Anterior cingulate cortex (tissue), 58 donors: ENCODE data around the gene MRPL47.
A peak's percentile ranks its signal among the peaks of the same experiment; 100 is the strongest.

Source experiments
- DNase-seq, 58 donors: peaks; one replicate each; lab custom pipeline; 2025; lab: John Stamatoyannopoulos, UW

MRPL47 gene

DNA sequence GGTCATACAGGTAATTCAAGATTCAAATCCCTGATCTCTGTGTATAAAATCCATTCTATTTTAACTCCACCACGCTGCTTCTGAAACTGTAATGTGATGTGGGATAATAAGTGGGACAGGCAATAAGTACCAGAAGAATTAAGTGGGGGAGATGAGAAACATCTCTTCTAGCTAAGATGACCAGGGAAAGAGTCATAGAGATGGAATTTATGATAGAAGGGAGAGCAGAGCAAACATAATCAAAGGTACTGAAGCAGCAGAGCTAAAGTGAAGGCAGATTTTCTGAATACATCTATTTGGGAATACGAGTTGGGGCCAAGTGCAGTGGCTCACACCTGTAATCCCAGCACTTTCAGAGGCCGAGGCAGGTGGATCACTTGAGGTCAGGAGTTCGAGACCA lies 4.9 kb downstream of the MRPL47 start:
- DNase-seq: no peak

DNA sequence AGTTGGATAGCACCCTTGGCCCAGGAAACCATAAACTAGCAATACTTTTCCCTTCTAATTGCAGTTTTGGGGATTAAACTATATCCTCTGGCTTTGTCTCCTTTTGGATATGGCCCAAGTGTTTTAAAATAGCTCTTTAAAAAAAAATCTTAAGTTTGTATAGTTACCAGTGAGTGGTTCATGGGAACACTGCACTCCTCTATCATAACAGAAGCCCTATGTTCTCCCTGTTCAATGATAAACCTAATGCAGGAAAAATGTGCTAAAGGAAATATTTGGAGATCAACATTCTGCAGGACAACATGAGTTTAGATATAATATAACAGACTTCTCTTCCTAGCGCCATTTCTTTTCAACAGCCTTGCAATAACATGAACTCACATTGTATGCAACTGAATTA lies 13.1 kb downstream of the MRPL47 start:
- DNase-seq: no peak

DNA sequence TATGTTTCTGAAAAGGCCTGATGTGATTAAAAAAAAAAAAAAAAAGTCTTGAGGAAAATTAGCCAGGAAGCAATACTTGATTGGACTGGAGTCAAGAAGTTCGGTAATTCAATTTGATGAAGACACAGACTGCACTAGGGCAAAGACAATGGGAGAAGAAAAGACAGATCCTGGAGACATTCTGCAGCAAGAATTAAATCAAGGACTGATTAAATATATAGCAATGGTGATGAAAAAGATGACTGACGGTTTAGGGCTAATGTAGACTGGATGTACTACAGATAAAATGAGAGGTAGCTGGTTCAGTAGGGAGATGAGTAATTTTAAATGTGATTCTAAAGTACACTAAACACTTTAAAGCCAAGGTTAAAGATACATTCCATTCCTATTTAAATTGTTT lies 13.8 kb downstream of the MRPL47 start:
- DNase-seq: no peak

DNA sequence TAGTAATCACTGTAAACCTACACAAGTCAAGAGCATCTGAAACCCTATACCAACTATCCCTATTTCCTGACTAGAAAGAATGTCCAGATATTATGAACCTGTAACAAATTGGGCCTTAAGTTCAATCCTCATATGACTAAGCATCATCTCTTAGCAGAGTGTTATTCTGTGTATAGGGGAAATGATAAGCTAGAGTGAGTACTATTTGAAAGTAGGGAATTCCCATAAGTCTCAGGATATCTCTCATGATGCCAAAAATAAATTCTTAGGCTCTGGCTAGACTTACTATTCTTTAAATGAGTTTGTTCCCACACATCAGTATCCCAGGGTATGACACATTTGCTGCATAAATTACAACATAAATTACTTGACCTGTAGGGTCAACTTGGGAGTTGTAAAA lies 15.3 kb downstream of the MRPL47 start:
- DNase-seq: no peak

DNA sequence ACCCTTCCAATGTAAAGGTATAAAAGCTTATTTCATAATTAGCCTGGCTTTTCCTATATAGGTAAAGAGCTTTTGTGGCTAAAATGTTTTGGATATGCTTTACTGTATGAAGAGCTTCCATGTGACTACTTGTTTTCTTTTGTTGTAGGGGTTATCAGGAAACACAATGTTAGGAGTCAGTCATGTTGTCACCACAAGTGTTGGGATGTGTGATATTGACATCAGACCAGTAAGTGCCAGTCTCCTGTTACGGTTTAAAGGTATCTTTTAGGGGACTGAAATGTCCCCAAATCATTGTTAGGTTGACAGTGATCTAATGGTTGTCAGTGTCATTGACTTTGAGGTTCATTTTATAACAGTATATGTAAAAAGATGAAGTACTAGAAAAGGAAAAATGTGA lies 23.4 kb downstream of the MRPL47 start:
- DNase-seq: no peak

DNA sequence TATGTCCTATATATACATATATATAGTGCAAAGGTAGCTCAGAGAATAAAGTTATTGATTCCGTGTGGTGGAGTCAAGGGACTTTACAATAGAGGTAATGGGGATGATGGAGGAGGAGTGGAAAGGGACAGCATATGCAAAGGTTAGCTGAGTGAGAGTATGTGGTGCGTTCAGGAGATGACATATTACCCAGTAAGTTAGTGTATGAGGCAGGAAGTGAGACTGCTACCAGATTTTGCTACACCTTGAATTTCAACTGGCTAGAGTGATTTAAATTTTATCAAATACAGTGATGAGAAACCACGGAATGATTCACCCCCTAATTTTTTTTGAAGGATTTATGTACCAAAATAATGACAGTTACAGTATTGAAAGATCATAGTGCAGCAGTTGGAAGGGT lies 38.9 kb downstream of the MRPL47 start:
- no peak for DNase-seq

DNA sequence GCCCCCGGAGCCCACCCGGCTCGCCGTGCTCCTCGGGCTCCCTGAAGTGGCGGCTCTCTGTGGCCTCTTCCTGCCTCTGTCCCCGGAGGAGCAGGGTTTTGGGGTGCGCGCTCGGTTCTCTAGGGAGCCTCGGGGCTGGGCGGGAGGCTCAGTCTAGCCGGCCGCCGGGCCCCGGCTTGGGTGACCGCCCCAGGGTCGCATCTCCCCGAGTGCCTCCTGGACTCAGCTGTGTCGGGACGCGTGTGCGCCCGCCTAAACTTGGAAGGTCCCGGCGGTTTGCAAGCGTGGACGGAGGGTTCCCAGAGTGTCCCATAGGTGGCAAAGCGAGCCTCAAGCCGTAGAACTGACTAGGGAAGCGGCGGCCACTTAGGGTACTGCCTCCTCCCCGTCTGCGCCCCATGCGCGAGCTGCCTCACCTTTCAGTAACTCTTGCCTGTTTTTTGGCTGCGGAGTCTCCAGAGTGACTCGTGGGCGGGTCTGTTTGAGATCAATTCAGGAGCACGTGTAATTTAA lies 41.1 kb downstream of the MRPL47 start:
- DNase-seq: peak in 36 of 58 donors; percentile 8 to 73 (median 36)

DNA sequence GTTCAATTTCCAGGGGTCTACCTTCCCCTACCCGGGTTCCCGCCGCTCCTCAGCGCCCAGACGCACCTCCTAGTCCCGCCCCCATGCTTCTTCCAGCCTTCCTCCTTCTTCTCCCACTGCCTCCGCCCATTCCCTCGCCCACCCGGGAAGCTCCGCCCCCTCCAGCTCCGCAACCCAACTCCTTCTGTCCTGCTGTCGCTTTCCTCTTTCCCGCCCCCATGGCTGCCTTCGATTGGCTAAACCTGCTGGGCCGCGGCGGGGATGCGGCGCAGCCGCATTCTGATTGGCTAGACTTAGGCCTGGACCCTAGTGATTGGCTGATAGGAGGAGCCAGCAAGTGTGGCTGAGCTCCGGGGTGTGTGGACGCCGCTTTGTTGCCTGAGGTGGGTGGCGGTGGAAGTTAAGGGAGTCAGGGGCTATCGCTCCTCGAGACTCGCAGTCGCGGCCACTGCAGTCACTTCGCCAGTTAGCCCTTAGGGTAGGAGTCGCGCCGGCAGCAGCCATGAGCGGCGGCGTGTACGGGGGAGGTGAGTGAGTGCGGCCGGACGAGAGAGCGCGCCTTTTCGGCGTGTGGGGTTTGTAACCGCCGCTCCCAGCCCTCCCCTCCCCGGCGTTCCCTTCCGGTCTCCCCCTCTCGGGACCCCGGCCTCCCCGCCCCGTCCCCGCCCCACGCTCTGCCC lies 41.7 kb downstream of the MRPL47 start, which contains the start of gene ACTL6A:
Gene ACTL6A, plus strand, starts transcription at position 336 of the 680 bp plus-strand sequence. Its CDS starts 167 bp downstream, at position 503.
- DNase-seq: peak; percentile 95 to 100 (median 99)

DNA sequence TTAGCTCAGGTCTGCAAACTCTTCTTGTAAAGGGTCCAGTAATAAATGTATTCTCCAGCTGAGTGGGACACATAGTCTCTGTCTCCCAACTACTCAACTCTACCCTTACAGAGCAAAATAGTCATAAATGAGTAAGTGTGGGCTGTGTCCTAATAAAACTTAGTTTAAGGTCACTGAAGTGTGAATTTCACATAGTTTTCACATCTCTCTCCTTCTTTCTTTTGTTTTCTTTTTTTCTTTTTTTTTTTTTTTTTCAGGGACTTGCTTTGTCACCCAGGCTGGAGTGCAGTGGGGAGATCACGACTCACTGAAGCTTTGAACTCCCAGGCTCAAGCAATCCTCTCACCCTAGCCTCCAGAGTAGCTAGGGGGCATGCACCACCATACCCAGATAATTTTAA lies 43.6 kb downstream of the MRPL47 start:
- no peak for DNase-seq

DNA sequence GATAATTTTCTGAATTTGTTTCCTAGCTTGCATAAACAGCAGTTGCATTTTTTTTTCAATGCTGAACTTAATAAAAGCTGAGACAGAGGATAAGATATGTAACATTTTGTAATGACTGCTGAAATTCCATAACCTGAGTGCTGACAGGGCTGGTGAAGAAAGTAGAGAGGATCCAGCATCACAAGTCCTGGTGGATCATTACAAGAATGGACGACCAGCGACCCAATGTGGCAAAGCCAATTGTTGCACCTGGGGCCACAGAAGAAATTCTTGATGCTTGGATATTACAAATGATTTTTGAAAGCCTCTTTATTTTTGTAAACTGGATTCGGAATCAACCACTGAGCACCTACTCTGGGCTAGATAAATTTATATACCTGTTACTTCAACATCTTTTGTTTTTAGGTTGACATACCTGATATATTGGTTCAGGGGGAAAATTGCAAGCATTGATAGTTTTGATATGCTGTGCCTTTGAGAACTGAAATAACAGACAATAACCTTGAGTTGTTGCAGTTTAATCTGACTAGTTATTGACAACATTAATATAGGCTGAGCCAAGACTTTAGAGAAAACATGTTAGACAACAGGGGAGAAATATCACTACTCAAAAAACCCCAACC lies 45.6 kb downstream of the MRPL47 start:
- peak in 50 of 58 donors; percentile 4 to 81 (median 39) for DNase-seq

DNA sequence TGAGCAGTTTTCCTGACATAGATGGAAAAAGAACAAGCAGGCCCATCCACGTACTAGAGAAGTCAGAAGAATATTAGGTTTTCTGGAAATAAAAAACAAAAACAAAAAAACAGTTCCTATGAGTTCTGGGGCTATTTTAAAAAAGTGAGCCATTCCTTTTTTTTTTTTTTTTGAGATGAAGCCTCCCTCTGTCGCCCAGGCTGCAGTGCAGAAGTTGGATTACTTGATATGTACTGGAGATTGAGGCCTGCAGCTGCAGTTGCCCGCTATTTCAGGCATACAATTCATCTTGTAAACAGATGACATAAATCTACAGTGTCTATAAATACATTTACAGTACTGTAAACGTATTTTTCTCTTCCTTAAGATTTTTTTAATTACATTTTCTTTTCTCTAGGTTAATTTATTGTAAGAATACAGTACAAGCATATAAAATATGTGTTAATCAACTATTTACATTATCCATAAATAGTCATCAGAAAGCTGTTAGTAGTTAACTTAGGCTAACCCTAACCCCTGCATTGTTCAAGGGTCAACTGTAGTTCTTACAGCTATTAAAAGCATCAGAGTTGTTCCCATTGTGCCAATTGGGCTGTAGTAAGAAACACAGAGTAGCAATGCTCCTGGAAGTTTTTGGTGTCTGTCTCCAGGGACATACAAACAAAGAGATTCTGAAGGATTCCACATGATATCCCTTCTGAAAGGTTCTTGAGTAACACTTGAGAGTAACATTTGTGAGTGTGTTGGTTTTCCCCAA lies 52.9 kb downstream of the MRPL47 start:
- peak in 2 of 58 donors; percentile 0 to 3 for DNase-seq

DNA sequence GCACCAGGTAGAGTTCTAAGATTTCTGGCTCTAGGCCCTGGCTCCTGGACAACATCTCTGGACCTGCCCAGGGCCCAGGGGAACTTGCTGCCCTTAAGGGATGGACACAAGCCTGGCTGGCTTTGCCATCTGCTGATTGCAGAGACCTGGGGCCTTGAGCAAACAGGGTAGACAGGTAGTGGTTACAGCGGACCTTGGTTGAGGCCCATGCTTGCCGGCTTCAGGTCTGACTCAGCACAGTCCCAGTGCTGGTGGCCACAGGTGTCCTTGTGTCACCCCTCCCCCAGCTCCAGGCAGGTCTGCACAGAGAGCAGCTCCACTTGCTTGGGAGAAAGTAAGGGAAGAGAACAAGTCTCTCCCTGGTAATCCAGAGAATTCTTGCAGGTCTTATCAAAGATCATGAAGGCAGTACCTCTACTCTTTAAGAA lies 57.6 kb downstream of the MRPL47 start:
- no peak for DNase-seq

DNA sequence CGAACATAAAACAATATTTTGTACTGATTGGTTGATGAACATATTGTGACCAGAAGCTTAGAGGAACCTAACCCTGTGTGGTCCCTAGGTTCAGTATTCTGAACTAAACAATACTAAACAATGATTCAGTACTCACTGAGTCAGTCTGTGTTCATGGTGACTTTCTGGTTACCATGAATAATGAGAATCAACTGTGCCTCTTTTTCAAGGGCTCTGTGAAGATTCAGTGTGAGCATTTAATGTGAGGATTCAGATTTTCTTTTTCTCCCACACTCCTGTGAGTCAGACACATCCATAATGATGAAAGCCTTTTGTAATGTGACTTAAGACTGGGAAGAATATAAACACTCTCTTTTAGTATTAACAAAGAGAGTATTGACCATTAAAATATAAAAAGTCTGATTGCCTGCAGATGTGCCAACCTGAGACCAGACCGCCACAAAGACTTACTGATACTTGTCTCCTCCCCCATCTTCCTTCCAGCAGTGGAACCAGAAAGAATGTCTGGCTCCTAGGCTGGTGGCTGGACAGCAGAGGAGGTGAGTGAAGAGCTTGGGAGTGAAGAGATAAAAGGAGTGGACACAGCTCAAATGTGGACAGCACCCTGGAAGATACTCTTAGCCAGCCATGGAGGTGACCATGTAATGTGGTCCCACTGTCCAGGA lies 59.3 kb downstream of the MRPL47 start:
- no peak for DNase-seq

DNA sequence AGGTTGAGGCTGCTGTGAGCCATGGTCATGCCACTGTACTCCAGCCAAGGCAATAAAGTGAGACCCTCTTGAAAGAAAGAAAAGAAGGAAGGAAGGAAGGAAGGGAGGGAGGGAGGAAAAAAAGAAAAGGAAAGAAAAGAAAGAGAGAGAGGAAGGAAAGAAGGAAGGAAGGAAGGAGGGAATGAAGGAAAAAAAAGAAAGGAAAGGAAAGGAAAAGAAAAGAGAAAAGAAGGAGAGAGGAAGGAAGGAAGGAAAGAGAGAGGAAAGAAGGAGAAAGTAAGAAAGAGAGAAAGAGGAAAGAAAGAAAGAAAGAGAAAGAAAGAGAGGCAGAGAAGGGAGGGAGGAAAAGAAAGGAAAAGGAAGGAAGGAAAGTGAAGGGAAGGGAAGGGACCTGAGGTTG lies 62.1 kb downstream of the MRPL47 start:
- no peak for DNase-seq

DNA sequence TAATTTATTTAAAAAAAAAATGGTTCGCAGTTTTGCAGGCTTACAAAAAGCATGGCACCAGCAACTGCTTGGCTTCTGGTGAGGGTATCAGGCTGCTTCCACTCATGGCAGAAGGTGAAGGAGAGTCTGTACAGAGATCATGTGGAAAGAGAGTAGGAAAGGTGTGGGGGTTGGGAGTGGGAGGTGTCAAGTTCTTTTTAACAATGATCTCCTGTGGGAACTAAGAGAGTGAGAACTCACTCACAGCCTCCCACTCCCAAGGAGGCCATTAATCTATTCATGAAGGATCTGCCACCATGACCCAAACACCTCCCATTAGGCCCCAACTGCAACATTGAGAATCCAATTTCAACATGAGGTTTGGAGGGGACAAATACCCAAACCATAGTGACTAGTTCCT lies 62.8 kb downstream of the MRPL47 start:
- DNase-seq: no peak

DNA sequence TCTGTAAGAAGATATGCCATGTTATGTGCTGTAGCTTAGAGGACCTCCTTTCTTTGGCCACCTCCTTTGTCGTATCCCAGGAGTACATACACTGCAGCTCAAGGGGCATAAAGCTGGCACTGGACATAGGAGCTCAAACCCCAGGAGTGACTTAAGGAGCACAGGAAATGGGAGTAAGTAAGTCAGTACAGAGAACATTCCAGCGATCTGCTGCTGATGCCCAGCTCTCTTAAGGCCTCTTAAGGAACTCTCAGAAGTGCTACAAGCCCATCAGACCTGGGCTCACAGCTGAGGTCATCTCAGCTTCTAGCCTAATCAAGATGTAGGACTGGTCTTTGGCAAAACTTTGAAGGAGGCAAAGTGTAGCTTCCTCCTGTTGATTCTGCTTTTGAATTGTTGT lies 63.3 kb downstream of the MRPL47 start:
- DNase-seq: no peak
